ENCODE results near the gene SCRT2. TPM values are rescaled to one million over a fixed set of nuclear protein-coding genes. Genes with fewer than 3 reads are reported as not detected.
A peak's percentile ranks its signal among the peaks of the same experiment; 100 is the strongest.

SCRT2 gene
- polyA plus RNA-seq, 1 of the 3 experiments (the other 2 are of a cell fraction), result not detected

GRCh38 chr20:645318-646106 is 30.1 kb downstream of the SCRT2 start:
- Histone ChIP-seq H3K36me3 (replicated peaks in 1 of 2; ENCODE audit: control insufficient read depth in 1 of 2, insufficient read depth in 2 of 2, low read length in 1 of 2) (peaks cover 22 to 37% of the 10 kb centered on the region in 2 experiments), H3K4me2 (no peak overlapping the region), H3K4me3 (ENCODE audit: low read depth in 2 of 2, low read length in 1 of 2) (no peak overlapping the region; a peak in 1 of 4 replicates), H3K9ac (no peak overlapping the region), H4K20me1 (ENCODE audit: insufficient read depth) (peaks cover 18% of the 10 kb centered on the region; the same call in 1 of the 2 replicates), H2AFZ (ENCODE audit: low read depth) (no peak overlapping the region), H3K79me2 (ENCODE audit: insufficient read depth) (peaks cover 13% of the 10 kb centered on the region; the same call in 1 of the 2 replicates), H3K27ac (ENCODE audit: low read depth in 2 of 2, low read length in 1 of 2) (no peak overlapping the region; a peak in 1 of 4 replicates), H3K27me3 (ENCODE audit: insufficient read depth) (no peaks in the 10 kb centered on the region), H3K9me2 (no peaks in the 10 kb centered on the region), H3K4me1 (ENCODE audit: control insufficient read depth in 1 of 2, insufficient read depth in 2 of 2, low read depth in 1 of 2, low read length in 1 of 2) (peaks cover 0 to 3% of the 10 kb centered on the region in 2 experiments; a peak in 1 of 4 replicates), H3K9me3 (no peaks in the 10 kb centered on the region), H3F3A (replicated peaks; ENCODE audit: insufficient read depth) (peaks cover 24% of the 10 kb centered on the region)
- DNase-seq, result peak; percentile 92
- TF ChIP-seq, protein P1, sequence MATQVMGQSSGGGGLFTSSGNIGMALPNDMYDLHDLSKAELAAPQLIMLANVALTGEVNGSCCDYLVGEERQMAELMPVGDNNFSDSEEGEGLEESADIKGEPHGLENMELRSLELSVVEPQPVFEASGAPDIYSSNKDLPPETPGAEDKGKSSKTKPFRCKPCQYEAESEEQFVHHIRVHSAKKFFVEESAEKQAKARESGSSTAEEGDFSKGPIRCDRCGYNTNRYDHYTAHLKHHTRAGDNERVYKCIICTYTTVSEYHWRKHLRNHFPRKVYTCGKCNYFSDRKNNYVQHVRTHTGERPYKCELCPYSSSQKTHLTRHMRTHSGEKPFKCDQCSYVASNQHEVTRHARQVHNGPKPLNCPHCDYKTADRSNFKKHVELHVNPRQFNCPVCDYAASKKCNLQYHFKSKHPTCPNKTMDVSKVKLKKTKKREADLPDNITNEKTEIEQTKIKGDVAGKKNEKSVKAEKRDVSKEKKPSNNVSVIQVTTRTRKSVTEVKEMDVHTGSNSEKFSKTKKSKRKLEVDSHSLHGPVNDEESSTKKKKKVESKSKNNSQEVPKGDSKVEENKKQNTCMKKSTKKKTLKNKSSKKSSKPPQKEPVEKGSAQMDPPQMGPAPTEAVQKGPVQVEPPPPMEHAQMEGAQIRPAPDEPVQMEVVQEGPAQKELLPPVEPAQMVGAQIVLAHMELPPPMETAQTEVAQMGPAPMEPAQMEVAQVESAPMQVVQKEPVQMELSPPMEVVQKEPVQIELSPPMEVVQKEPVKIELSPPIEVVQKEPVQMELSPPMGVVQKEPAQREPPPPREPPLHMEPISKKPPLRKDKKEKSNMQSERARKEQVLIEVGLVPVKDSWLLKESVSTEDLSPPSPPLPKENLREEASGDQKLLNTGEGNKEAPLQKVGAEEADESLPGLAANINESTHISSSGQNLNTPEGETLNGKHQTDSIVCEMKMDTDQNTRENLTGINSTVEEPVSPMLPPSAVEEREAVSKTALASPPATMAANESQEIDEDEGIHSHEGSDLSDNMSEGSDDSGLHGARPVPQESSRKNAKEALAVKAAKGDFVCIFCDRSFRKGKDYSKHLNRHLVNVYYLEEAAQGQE (IDR thresholded peaks at IDR 0.05; ENCODE audit: low read depth, low read length), result 0 out of 2 replicates have a peak, but pooled peaks have one; percentile 14
- TF ChIP-seq RFX5 (IDR thresholded peaks at IDR 0.05; ENCODE audit: low read length), result 0 out of 2 replicates have a peak, but pooled peaks have one; percentile 58
- TF ChIP-seq, protein P2, sequence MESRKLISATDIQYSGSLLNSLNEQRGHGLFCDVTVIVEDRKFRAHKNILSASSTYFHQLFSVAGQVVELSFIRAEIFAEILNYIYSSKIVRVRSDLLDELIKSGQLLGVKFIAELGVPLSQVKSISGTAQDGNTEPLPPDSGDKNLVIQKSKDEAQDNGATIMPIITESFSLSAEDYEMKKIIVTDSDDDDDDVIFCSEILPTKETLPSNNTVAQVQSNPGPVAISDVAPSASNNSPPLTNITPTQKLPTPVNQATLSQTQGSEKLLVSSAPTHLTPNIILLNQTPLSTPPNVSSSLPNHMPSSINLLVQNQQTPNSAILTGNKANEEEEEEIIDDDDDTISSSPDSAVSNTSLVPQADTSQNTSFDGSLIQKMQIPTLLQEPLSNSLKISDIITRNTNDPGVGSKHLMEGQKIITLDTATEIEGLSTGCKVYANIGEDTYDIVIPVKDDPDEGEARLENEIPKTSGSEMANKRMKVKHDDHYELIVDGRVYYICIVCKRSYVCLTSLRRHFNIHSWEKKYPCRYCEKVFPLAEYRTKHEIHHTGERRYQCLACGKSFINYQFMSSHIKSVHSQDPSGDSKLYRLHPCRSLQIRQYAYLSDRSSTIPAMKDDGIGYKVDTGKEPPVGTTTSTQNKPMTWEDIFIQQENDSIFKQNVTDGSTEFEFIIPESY (IDR thresholded peaks at IDR 0.05; ENCODE audit: borderline replicate concordance, low read depth), result no peak
- TF ChIP-seq SMC3 (IDR thresholded peaks at IDR 0.05; ENCODE audit: low read depth, low read length), result peak; percentile 78
- TF ChIP-seq RCOR1 (IDR thresholded peaks at IDR 0.05; ENCODE audit: low read length), result peak; percentile 17; the same call in 1 of the 2 replicates
- no peak for TF ChIP-seq EP300 (IDR thresholded peaks at IDR 0.05; ENCODE audit: borderline replicate concordance in 1 of 2, low read depth in 1 of 2, low read length in 1 of 2)
- no peak for TF ChIP-seq PBX3 (IDR thresholded peaks at IDR 0.05)
- peak; percentile 61; the same call in 1 of the 2 replicates for TF ChIP-seq MXI1 (IDR thresholded peaks at IDR 0.05; ENCODE audit: low read depth, low read length)
- TF ChIP-seq RAD21 (IDR thresholded peaks at IDR 0.05; ENCODE audit: low read length), result peak; percentile 88
- TF ChIP-seq, protein P3, sequence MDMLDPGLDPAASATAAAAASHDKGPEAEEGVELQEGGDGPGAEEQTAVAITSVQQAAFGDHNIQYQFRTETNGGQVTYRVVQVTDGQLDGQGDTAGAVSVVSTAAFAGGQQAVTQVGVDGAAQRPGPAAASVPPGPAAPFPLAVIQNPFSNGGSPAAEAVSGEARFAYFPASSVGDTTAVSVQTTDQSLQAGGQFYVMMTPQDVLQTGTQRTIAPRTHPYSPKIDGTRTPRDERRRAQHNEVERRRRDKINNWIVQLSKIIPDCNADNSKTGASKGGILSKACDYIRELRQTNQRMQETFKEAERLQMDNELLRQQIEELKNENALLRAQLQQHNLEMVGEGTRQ (IDR thresholded peaks at IDR 0.05; ENCODE audit: borderline replicate concordance, low read depth, low read length), result no peak
- no peak; the same call in 1 of the 2 replicates for TF ChIP-seq NRF1 (IDR thresholded peaks at IDR 0.05; ENCODE audit: low read depth, low read length)
- TF ChIP-seq CHD2 (IDR thresholded peaks at IDR 0.05; ENCODE audit: low read length, partially characterized antibody), result no peak
- TF ChIP-seq ELF1 (IDR thresholded peaks at IDR 0.05), result peak; percentile 52
- no peak for TF ChIP-seq NFIC (IDR thresholded peaks at IDR 0.05; ENCODE audit: borderline replicate concordance)
- TF ChIP-seq EZH2phosphoT487 (IDR thresholded peaks at IDR 0.05; ENCODE audit: borderline replicate concordance, low read depth), result no peak
- TF ChIP-seq, protein P4, sequence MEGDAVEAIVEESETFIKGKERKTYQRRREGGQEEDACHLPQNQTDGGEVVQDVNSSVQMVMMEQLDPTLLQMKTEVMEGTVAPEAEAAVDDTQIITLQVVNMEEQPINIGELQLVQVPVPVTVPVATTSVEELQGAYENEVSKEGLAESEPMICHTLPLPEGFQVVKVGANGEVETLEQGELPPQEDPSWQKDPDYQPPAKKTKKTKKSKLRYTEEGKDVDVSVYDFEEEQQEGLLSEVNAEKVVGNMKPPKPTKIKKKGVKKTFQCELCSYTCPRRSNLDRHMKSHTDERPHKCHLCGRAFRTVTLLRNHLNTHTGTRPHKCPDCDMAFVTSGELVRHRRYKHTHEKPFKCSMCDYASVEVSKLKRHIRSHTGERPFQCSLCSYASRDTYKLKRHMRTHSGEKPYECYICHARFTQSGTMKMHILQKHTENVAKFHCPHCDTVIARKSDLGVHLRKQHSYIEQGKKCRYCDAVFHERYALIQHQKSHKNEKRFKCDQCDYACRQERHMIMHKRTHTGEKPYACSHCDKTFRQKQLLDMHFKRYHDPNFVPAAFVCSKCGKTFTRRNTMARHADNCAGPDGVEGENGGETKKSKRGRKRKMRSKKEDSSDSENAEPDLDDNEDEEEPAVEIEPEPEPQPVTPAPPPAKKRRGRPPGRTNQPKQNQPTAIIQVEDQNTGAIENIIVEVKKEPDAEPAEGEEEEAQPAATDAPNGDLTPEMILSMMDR (IDR thresholded peaks at IDR 0.05), result peak; percentile 94
- ChIA-PET CTCF (interaction anchor here (0.6 to 7.8 kb wide), 74 partner anchors 10 to 311 kb away, joined by 3 to 150 read pairs (median 6); partner anchors contain the start of genes CSNK2A1, SCRT2 and TCF15), POLR2A (interaction anchor here (0.9 to 1.1 kb wide), 3 partner anchors 85 to 103 kb away, joined by 3 read pairs; no protein-coding TSS in a partner anchor)
- WGBS (ENCODE audit: low lambda C conversion rate), result 23% methylated on average over 20 of the region's 20 CpGs

Data from SK-N-SH (cell line).